NCI-H2196 treated with DMSO at 0.1 percent for 48 hours (cell line): ENCODE results near the gene AMZ1.
A peak's percentile ranks its signal among the peaks of the same experiment; 100 is the strongest.
"Not testable (repeated sequence)": the region's sequence is repeated elsewhere in the genome, so short reads cannot be mapped to it uniquely, and the experiment has no call there.

ENCODE experiments used
- DNase-seq: peaks from one replicate; lab custom pipeline; 2025; ENCODE audit not compliant: unreplicated experiment; lab: John Stamatoyannopoulos, UW

The AMZ1 gene

DNA sequence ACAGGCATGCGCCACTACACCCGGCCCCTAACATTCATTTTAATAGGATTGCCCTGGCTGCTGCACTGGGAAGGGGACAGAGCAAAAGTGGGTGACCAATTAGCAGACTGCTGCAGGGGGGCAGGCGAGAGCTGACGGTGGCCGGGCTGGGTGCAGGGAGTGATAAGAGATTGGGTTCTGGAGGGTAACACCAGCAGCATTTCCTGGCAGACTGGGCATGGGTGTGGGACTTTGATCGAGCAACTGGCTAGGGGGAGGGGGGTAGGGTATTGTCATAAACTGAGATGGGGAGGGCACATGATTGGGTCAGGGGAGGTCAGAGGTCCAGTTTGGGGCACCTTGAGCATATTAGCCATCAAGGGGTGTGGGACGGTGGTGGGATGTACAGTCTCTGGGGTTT is 20.2 kb upstream of the AMZ1 start:
- DNase-seq = no peak

- no peak for DNase-seq
Observed at GRCh38 chr7:2668401-2668800, 19.6 kb upstream of the AMZ1 start.

GRCh38 chr7:2670171-2670570 is 17.8 kb upstream of the AMZ1 start:
- no peak for DNase-seq

- peak; percentile 46 for DNase-seq
Observed at GRCh38 chr7:2670720-2671391, 17.1 kb upstream of the AMZ1 start.

DNA sequence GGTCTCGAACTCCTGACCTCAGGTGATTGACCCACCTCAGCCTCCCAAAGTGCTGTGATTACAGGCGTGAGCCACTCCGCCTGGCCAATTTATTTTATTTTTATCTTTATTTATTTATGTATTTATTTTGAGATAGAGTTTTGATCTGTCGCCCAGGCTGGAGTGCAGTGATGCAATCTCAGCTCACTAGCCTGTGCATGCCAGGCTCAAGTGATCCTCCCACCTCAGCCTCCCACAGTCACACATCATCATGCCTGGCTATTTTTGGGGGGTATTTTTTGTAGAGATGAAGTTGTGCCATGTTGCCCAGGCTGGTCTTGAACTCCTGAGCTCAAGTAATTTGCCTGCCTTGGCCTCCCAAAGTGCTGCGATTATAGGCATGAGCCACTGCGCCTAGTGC is 14.8 kb upstream of the AMZ1 start:
- not testable (repeated sequence) for DNase-seq

GRCh38 chr7:2673934-2674333 is 14.1 kb upstream of the AMZ1 start:
- DNase-seq = no peak

GRCh38 chr7:2675256-2675764 is 12.7 kb upstream of the AMZ1 start:
- no peak for DNase-seq

DNA sequence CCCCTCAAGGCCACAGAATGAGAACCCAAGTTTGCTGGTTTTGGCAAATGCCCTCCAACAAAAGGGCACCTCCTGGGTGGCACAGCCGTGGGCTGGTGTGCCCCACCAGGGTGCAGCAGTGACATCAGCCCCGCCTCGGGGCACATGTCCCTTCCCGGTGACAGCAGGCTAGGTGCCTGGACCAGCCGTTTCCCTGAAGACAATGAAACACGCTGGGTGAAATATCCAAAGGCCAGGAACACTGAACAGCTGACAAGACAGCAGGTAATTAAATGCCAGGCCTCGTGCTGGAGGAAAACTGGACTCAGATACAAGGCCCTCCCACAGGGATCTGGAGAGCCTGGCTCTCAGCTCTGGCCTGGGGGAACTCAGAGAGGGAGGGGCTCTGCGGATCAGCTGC is 11.4 kb upstream of the AMZ1 start:
- not testable (repeated sequence) for DNase-seq

DNA sequence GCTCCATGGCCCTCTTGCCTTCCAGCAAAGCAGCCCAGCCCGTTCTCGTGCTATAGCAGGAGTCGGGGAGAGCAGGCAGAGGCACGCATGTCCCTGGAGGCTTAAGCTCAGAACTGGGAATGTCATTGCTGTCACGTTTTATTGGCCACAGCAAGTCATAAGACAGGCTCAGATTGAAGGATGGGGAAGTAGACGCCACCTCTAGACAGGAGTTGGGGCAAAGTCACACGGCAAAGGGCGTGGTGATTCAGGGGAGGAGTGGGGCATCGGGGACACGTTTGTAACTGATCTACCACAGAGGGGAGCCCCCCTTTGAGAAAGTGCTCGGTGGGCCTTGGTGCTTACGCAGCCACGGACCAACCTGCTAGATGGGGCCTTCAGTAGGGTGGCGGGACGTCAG is 9.5 kb upstream of the AMZ1 start:
- DNase-seq = not testable (repeated sequence)

GRCh38 chr7:2679135-2680127 is 8.6 kb upstream of the AMZ1 start:
- DNase-seq = not testable (repeated sequence)

DNA sequence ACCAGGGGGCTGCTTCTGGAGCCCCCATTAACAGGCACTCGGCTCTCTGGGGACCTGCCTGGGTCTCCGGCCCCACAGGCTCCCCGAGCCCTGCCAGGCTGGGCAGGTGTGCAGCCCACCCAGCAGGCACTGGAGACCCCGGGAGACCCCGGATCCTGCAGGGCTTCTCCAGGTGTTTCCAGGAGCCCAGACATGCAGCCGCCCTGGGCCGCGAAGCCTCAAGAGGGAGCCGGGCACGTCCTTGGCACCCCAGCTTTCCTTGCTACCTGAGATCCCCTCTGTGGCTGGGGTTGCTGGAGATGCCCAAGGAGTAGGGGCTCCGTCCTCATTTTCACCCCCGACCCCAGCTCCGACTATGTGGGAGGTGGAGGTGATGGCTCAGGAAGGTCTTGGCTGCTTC is 7.7 kb upstream of the AMZ1 start:
- no peak for DNase-seq

- DNase-seq = peak; percentile 50
Observed at GRCh38 chr7:2680792-2681490, 7.1 kb upstream of the AMZ1 start.

GRCh38 chr7:2681929-2682799 is 5.8 kb upstream of the AMZ1 start:
- no peak for DNase-seq

GRCh38 chr7:2684501-2684900 is 3.5 kb upstream of the AMZ1 start:
- DNase-seq = no peak

DNA sequence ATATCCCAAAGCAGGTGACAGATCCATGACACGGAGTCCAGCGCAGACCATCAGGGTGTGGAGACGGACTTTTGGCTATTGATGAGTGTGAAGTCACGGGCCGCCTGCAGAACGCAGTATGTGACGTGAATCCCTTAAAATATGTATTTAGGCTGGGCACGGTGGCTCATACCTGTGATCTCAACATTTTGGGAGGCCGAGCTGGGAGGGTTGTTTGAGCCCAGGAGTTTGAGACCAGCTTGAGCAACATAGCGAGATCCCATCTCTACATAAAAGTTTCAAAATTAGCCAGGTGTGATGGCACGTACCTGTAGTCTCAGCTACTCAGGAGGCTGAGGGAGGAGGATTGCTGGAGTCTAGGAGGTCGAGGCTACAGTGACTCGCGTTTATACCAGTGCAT is 1.9 kb upstream of the AMZ1 start:
- no peak for DNase-seq

GRCh38 chr7:2687338-2687869 is 598 bp upstream of the AMZ1 start:
- no peak for DNase-seq

DNA sequence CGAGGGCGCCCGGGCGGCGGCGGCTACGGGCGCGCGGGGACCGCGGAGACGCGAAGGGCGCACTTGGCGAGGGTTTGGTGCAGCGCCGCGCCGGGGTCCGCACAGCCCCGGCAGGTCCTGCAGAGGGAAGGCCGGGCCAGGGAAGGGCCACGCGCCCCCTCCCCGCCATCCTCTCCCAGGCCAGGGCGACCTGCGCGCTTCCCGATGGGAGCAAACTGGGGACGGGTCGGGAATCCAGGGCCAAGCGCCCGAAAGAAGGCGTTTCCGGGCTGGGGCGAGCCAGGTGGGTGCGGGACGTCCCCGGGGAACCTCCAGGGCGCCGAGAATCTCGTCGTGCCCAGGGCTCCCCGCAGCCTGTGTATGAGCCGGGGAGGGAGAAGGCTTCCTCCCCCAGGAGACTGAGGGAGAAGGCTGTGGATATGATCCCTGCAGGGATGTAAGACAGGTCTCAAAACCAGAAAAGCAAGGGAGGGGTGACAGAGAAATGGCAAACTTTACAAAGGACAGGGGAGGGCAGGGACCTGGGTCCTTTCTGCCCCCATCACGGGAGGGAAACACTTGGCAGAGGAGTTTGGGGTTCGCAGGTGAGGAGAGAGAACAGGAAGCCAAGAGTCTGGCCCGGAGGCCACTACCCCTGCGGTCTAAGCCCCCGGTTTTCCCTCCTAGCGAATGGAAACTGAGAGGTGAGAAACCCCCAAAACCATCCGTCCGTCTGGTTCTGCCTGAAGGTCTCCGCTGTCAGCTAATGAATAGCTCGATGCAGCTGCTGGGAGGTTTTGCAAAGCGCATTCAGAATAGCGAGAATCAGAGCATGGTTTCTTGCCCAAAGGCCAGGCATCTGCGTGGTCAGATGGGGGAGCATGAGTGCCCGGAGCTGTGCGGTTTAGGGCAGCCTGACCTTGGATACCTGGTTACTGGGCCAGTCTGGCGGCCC is 674 bp downstream of the AMZ1 start:
- DNase-seq = no peak

- DNase-seq = no peak
Observed at GRCh38 chr7:2689343-2689847, 1.4 kb downstream of the AMZ1 start.
